GM12878 (cell line): ENCODE measurements around the gene ADIPOQ. TPM values are rescaled to one million over a fixed set of nuclear protein-coding genes. Genes with fewer than 3 reads are reported as not detected.

Experiments used
- ATAC-seq: fragments of 200-7000 bp; cut with Tn5 transposase; 3 replicates; pipeline ENCODE4 v1.9.1; 2020; ENCODE audit warnings: mild to moderate bottlenecking, moderate library complexity
- BruUV-seq: library from RNA; stranded (reverse); fragments of 400-500 nt; replicated peaks from 2 replicates; lab custom pipeline; 2021; lab: Mats Ljungman, UMichigan
- CTCF ChIA-PET: fragments of 300-600 bp; sonication (Branson Sonifier 250); formaldehyde crosslinking; extraction: SDS; loops from one replicate; lab custom pipeline; 2021; ENCODE audit warnings: inconsistent platforms; lab: Yijun Ruan, JAX
- POLR2A ChIA-PET: fragments of 350-600 bp; formaldehyde crosslinking; extraction: SDS; loops from one replicate; lab custom pipeline; 2021; ENCODE audit warnings: inconsistent platforms; lab: Charles Lee
- RAD21 ChIA-PET: fragments of 300-600 bp; sonication (Branson Sonifier 250); formaldehyde crosslinking; loops from one replicate; lab custom pipeline; 2023; ENCODE audit warnings: antibody characterized with exemption; ENCODE audit not compliant: unreplicated experiment; lab: Charles Lee
- SMC1A ChIA-PET: fragments of 300-600 bp; sonication (Branson Sonifier 250); formaldehyde crosslinking; loops from one replicate; lab custom pipeline; 2023; ENCODE audit not compliant: unreplicated experiment, uncharacterized antibody; lab: Charles Lee
- DNase-seq: peaks from one replicate; pipeline ENCODE4 v3.0.0-alpha.2; 2011; ENCODE audit warnings: low read depth, low spot score
- FAIRE-seq: peaks from 3 replicates; lab custom pipeline; 2011; peaks lifted over from hg19 to GRCh38; lab: Jason Lieb, UNC
- H2AFZ ChIP-seq: 2 replicates; pipeline ENCODE4 v1.6.0; 2011; ENCODE audit warnings: low read depth, low read length, control low read depth; ENCODE audit not compliant: control insufficient read depth
- H3K27ac ChIP-seq: 2 replicates; pipeline ENCODE4 v1.5.1; 2011; ENCODE audit warnings: control low read depth; ENCODE audit not compliant: control insufficient read depth, insufficient read depth
- H3K27me3 ChIP-seq, 2 experiments: replicated peaks in 1 of 2; 2 replicates each; pipeline versions ENCODE4 v1.6.0 to v1.6.1; 2011; ENCODE audit warnings: low read length in 1 of 2; ENCODE audit not compliant: control insufficient read depth in 2 of 2, insufficient read depth in 2 of 2
- H3K36me3 ChIP-seq, 2 experiments: 2 replicates each; pipeline ENCODE4 v1.5.1; 2011; ENCODE audit warnings: low read length in 1 of 2; ENCODE audit not compliant: control insufficient read depth in 2 of 2, insufficient read depth in 2 of 2
- H3K4me1 ChIP-seq: 2 replicates; pipeline ENCODE4 v1.6.1; 2011; ENCODE audit warnings: mild to moderate bottlenecking, low read length, moderate library complexity, mixed read lengths; ENCODE audit not compliant: control insufficient read depth, insufficient read depth
- H3K4me2 ChIP-seq: 2 replicates; pipeline ENCODE4 v1.6.0; 2011; ENCODE audit warnings: control low read depth; ENCODE audit not compliant: control insufficient read depth, insufficient read depth
- H3K4me3 ChIP-seq: fragments of 200-600 bp; sonication (generic); 2 replicates; pipeline ENCODE4 v1.5.1; 2016
- H3K79me2 ChIP-seq: 2 replicates; pipeline ENCODE4 v1.6.0; 2011; ENCODE audit warnings: low read length; ENCODE audit not compliant: control insufficient read depth, insufficient read depth
- H3K9ac ChIP-seq: 2 replicates; pipeline ENCODE4 v1.8.0; 2011; ENCODE audit warnings: low read length, control low read depth, mixed read lengths; ENCODE audit not compliant: control insufficient read depth, insufficient read depth
- H3K9me3 ChIP-seq: replicated peaks from 3 replicates; pipeline ENCODE4 v1.5.1; 2011; ENCODE audit warnings: mild to moderate bottlenecking, low read length; ENCODE audit not compliant: control insufficient read depth, insufficient read depth
- H4K20me1 ChIP-seq: 2 replicates; pipeline ENCODE4 v1.6.0; 2011; ENCODE audit not compliant: control insufficient read depth, insufficient read depth
- CBX3 ChIP-seq: fragments of 200-600 bp; sonication (generic); IDR thresholded peaks from 2 replicates; pipeline ENCODE4 v1.6.1; 2016; ENCODE audit warnings: low read depth, borderline replicate concordance
- GABPA ChIP-seq: IDR thresholded peaks from 2 replicates; pipeline ENCODE4 v1.6.1; 2014; ENCODE audit warnings: antibody characterized with exemption, low read depth, mild to moderate bottlenecking, inconsistent platforms
- IKZF1 ChIP-seq: fragments of 450-650 bp; conservative IDR thresholded peaks from 2 replicates; pipeline ENCODE4 v1.6.1; 2017; ENCODE audit warnings: antibody characterized with exemption, mild to moderate bottlenecking
- JUND ChIP-seq: IDR thresholded peaks from 2 replicates; pipeline ENCODE4 v1.6.1; 2012; ENCODE audit warnings: low read depth, mild to moderate bottlenecking, low read length, improper control_type of control experiment, moderate library complexity
- KAT2A ChIP-seq: conservative IDR thresholded peaks from 2 replicates; pipeline ENCODE4 v1.6.1; 2011; ENCODE audit warnings: low read depth, low read length; ENCODE audit not compliant: control insufficient read depth
- MXI1 ChIP-seq: fragments of 150-350 bp; IDR thresholded peaks from 2 replicates; pipeline ENCODE4 v1.6.1; 2011; ENCODE audit warnings: low read depth, mild to moderate bottlenecking, inconsistent platforms, low read length, improper control_type of control experiment
- NFYA ChIP-seq: IDR thresholded peaks from 2 replicates; pipeline ENCODE4 v1.6.1; 2011; ENCODE audit warnings: low read depth, mild to moderate bottlenecking, low read length, improper control_type of control experiment, borderline replicate concordance
- NR2F1 ChIP-seq: fragments of 450-650 bp; conservative IDR thresholded peaks from 2 replicates; pipeline ENCODE4 v1.6.1; 2017; ENCODE audit warnings: mild to moderate bottlenecking
- RB1 ChIP-seq: fragments of 450-650 bp; formaldehyde crosslinking; IDR thresholded peaks from 2 replicates; pipeline ENCODE4 v1.6.1; 2017; ENCODE audit warnings: mild to moderate bottlenecking, borderline replicate concordance
- RELA ChIP-seq: fragments of 450-650 bp; IDR thresholded peaks from 2 replicates; pipeline ENCODE4 v1.8.0; 2014; ENCODE audit warnings: borderline replicate concordance; ENCODE audit not compliant: partially characterized antibody
- SP1 ChIP-seq: IDR thresholded peaks from one replicate; pipeline ENCODE4 v1.6.1; 2011; ENCODE audit warnings: low read depth, low read length
- ZNF622 ChIP-seq: fragments of 450-650 bp; IDR thresholded peaks from 2 replicates; pipeline ENCODE4 v1.6.1; 2017; ENCODE audit warnings: mild to moderate bottlenecking, inconsistent platforms
- WGBS: methylation state at CpG from one replicate; pipeline ENCODE4 v1.1.6; 2016; ENCODE audit warnings: low lambda C conversion rate; ENCODE audit not compliant: insufficient replicate concordance, insufficient coverage; ENCODE audit errors: missing lambda C conversion rate; 5-methylcytosine and 5-hydroxymethylcytosine counted together
- in situ Hi-C: fragments of 300-500 bp; cut with MboI; formaldehyde crosslinking; loops from 9 replicates; pipeline ENCODE4 v1.14.3; 2018; ENCODE audit warnings: mixed read lengths
- intact Hi-C: fragments of 100-400 bp; cut with micrococcal nuclease; formaldehyde crosslinking; loops from one replicate; pipeline ENCODE4 v1.14.2; 2022; ENCODE audit not compliant: unreplicated experiment
- polyA plus RNA-seq, 11 experiments: library from polyadenylated mRNA; depleted of rRNA in 4 of 11; unstranded in 6 of 11; stranded (reverse) in 5 of 11; fragments of >200 nt; fragmentation: Nextera tagmentation in 4 of 11; fragmentation: Illumina TruSeq in 1 of 11; extraction: Ambion mirVana in 4 of 11; extraction: Trizol in 1 of 11; gene quantifications; 1 replicate in 1 of 11; 2 replicates in 10 of 11; pipeline versions ENCODE4 v1.2.1 to v1.2.3, GENCODE V29; 2011 to 2016; ENCODE audit warnings: inconsistent platforms in 2 of 11, missing spikeins in 2 of 11, low read depth in 1 of 11
- total RNA-seq, 4 experiments: library from RNA; depleted of rRNA in 3 of 4; stranded (reverse); fragments of >200 nt in 3 of 4; fragmentation: Illumina TruSeq in 1 of 4; extraction: Trizol in 1 of 4; gene quantifications; 2 replicates each; pipeline versions ENCODE4 v1.2.1 to v1.2.3, GENCODE V29; 2013 to 2021
- TF ChIP-seq, protein P1 (sequence below): fragments of 450-650 bp; conservative IDR thresholded peaks from 2 replicates; pipeline ENCODE4 v1.6.1; 2017; ENCODE audit warnings: mild to moderate bottlenecking, moderate library complexity
- TF ChIP-seq, protein P2 (sequence below): IDR thresholded peaks from 2 replicates; pipeline ENCODE4 v1.6.1; 2012; ENCODE audit warnings: low read depth, low read length, improper control_type of control experiment

ADIPOQ gene
- total and polyA plus RNA-seq, 10 of the 15 experiments (the other 5 are each of a cell fraction or from before 2014, with no cell fraction given): not detected

DNA sequence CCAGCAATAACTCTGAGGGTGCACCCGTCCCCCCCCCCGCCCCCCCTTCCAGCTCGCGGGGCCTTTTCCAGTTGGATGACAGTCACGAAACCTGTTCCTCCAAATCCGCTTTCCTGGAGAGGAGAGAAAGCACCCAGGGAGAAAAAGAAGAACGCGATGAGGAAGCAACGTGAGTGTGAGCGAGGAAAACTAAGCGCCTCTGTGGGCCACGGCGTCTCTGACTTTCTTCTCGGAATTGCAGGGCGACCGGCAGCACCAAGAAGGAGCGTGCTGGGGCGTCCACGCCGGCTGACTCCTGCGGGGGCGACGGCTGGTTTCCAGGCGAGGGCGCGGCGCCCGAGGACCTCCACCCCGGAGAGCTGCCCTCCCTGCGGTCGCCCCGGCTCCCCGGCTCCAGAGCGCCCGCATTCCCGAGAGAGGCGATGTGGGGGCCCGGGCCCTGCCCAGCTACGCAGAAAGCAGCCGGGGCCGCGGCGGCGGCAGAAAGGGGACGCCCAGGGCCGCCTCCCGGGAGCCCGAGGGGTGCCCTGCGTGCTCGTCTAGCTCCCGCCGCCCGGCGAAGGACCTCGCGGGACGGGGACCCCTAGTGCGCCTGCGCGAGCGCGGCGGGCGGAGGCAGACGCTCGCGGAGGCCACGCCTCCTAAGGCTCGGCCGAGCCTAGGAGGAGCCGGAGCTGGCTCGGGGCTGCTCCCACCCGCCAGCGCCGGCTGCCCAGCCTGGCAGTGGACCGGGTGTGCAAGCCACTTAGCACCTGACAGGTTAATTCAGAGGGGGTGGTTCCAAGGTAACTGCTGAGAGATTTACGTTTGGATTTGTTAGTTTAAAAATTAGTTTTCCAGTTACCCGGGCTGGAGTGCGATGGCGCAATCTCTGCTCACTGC is 15.3 kb upstream of the ADIPOQ start (continued):
- TF ChIP-seq ZNF622: no peak
- 0 out of 2 replicates have a peak, but pooled peaks have one; percentile 40 for TF ChIP-seq RB1
- TF ChIP-seq, protein P1, sequence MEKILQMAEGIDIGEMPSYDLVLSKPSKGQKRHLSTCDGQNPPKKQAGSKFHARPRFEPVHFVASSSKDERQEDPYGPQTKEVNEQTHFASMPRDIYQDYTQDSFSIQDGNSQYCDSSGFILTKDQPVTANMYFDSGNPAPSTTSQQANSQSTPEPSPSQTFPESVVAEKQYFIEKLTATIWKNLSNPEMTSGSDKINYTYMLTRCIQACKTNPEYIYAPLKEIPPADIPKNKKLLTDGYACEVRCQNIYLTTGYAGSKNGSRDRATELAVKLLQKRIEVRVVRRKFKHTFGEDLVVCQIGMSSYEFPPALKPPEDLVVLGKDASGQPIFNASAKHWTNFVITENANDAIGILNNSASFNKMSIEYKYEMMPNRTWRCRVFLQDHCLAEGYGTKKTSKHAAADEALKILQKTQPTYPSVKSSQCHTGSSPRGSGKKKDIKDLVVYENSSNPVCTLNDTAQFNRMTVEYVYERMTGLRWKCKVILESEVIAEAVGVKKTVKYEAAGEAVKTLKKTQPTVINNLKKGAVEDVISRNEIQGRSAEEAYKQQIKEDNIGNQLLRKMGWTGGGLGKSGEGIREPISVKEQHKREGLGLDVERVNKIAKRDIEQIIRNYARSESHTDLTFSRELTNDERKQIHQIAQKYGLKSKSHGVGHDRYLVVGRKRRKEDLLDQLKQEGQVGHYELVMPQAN: 0 out of 2 replicates have a peak, but pooled peaks have one; percentile 28
- TF ChIP-seq IKZF1: peak; percentile 59
- TF ChIP-seq, all 136 proteins: peak for 13

DNA sequence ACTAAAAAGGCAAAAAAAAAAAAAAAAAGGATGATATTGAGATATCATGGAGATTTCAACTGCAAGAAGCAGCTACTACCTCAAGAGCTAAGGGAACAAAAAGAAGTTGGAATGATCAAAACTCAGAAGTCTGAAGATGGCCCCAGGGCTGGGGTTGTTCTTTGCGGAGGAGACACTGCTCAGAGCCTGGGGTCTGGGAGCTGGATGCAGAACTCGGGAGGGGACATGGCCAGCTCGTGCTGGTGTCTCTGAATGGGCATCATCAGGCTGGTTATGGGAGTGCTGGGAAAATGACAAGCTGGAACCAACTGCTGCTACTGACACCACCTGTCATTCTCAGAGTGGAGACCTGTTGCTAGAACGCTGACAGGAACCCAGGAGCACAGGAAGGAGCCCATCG is 14.2 kb upstream of the ADIPOQ start:
- intact Hi-C loops: no loop called here
- RAD21 ChIA-PET: interaction anchor here (0.7 kb wide), 2 partner anchors 19 to 144 kb away, joined by 3 to 4 read pairs; no protein-coding TSS in a partner anchor
- WGBS: 25% methylated on average over 4 of the region's 5 CpGs
- DNase-seq (no peak), FAIRE-seq (no peak)
- no peak overlapping the region for H3K4me2 ChIP-seq
- no peaks in the 10 kb centered on the region for H3K79me2 ChIP-seq
- H3K9me3 ChIP-seq: no peaks in the 10 kb centered on the region
- 0 out of 2 replicates have a peak, but pooled peaks cover 4% of the 10 kb centered on the region for H4K20me1 ChIP-seq
- TF ChIP-seq CBX3 (no peak), JUND (no peak), SP1 (no peak), GABPA (no peak), RELA (no peak), IKZF1 (no peak), NFYA (no peak), KAT2A (no peak), NR2F1 (no peak), MXI1 (no peak)
- TF ChIP-seq, protein P2, sequence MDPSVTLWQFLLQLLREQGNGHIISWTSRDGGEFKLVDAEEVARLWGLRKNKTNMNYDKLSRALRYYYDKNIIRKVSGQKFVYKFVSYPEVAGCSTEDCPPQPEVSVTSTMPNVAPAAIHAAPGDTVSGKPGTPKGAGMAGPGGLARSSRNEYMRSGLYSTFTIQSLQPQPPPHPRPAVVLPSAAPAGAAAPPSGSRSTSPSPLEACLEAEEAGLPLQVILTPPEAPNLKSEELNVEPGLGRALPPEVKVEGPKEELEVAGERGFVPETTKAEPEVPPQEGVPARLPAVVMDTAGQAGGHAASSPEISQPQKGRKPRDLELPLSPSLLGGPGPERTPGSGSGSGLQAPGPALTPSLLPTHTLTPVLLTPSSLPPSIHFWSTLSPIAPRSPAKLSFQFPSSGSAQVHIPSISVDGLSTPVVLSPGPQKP: no peak
- TF ChIP-seq, all 136 proteins: peak for 0
- H3K36me3 ChIP-seq: no peaks in the 10 kb centered on the region
- no peak for ATAC-seq
- H3K27me3 ChIP-seq: peaks cover 18 to 22% of the 10 kb centered on the region in 2 experiments
- POLR2A ChIA-PET: interaction anchor here (0.6 kb wide), 1 partner anchor 476 kb away, joined by 4 read pairs; no protein-coding TSS in a partner anchor
- H3K4me1 ChIP-seq: no peaks in the 10 kb centered on the region
- CTCF ChIA-PET: interaction anchor here (1.0 kb wide), 1 partner anchor 211 kb away, joined by 6 read pairs; no protein-coding TSS in a partner anchor
- no peak overlapping the region for H3K27ac ChIP-seq
- H3K9ac ChIP-seq: no peak overlapping the region
- no peak overlapping the region for H3K4me3 ChIP-seq
- in situ Hi-C loops: no loop called here
- H2AFZ ChIP-seq: no peak overlapping the region
- BruUV-seq: no TSS peak
- SMC1A ChIA-PET: interaction anchor here (1.5 kb wide), 1 partner anchor 336 kb away, joined by 6 read pairs; no protein-coding TSS in a partner anchor
